SK-N-SH (cell line): Measurements from ENCODE around the gene TUFM. TPM values are rescaled to one million over a fixed set of nuclear protein-coding genes. Genes with fewer than 3 reads are reported as not detected.
"Not testable (repeated sequence)": the region's sequence is repeated elsewhere in the genome, so short reads cannot be mapped to it uniquely, and the experiment has no call there.

Experiments
- CTCF ChIA-PET: fragments of 300-600, 350-600 bp; formaldehyde crosslinking; extraction: SDS; loops from one replicate; lab custom pipeline; 2021; lab: Yijun Ruan, JAX
- POLR2A ChIA-PET: fragments of 350-600 bp; sonication (Branson Sonifier 250); formaldehyde crosslinking; extraction: SDS; loops from one replicate; lab custom pipeline; 2020; ENCODE audit warnings: antibody characterized with exemption, inconsistent platforms; lab: Yijun Ruan, JAX
- DNase-seq: peaks from one replicate; pipeline ENCODE4 v3.0.0; 2012
- H2AFZ ChIP-seq: fragments of 200-600 bp; sonication (generic); 2 replicates; pipeline ENCODE4 v1.8.1; 2016; ENCODE audit warnings: antibody characterized with exemption, mild to moderate bottlenecking, low read depth
- H3F3A ChIP-seq: fragments of 200-600 bp; sonication (generic); replicated peaks from 2 replicates; pipeline ENCODE3; 2016; ENCODE audit warnings: antibody characterized with exemption, mild to moderate bottlenecking; ENCODE audit not compliant: insufficient read depth
- H3K27ac ChIP-seq, 2 experiments: fragments of 200-500 bp in 1 of 2; fragments of 200-600 bp in 1 of 2; sonication (Bioruptor generic) in 1 of 2; sonication (generic), shearing (Covaris generic) in 1 of 2; 2 replicates each; pipeline versions ENCODE4 v1.5.1 to v1.6.1; 2014 to 2016; ENCODE audit warnings: low read depth in 2 of 2, inconsistent platforms in 1 of 2, low read length in 1 of 2, mild to moderate bottlenecking in 1 of 2, mixed read lengths in 1 of 2
- H3K27me3 ChIP-seq: fragments of 200-600 bp; sonication (generic), shearing (Covaris generic); 2 replicates; pipeline ENCODE4 v1.6.1; 2016; ENCODE audit warnings: mixed run types; ENCODE audit not compliant: insufficient read depth
- H3K36me3 ChIP-seq, 2 experiments: fragments of 200-500 bp in 1 of 2; fragments of 200-600 bp in 1 of 2; sonication (Bioruptor generic) in 1 of 2; sonication (generic) in 1 of 2; replicated peaks in 1 of 2; 2 replicates each; pipeline versions ENCODE3 to v1.5.1; 2014 to 2016; ENCODE audit warnings: low read length in 1 of 2, mild to moderate bottlenecking in 1 of 2; ENCODE audit not compliant: insufficient read depth in 2 of 2, control insufficient read depth in 1 of 2
- H3K4me1 ChIP-seq, 2 experiments: fragments of 200-500 bp in 1 of 2; fragments of 200-600 bp in 1 of 2; sonication (Bioruptor generic) in 1 of 2; sonication (generic), shearing (Covaris generic) in 1 of 2; 2 replicates each; pipeline versions ENCODE4 v1.5.1 to v1.6.1; 2014 to 2016; ENCODE audit warnings: low read depth in 1 of 2, low read length in 1 of 2, mixed run types in 1 of 2; ENCODE audit not compliant: insufficient read depth in 2 of 2, control insufficient read depth in 1 of 2
- H3K4me2 ChIP-seq: fragments of 200-600 bp; sonication (generic), shearing (Covaris generic); 2 replicates; pipeline ENCODE4 v1.6.1; 2017; ENCODE audit warnings: mixed run types
- H3K4me3 ChIP-seq, 2 experiments: fragments of 200-500 bp in 1 of 2; fragments of 200-600 bp in 1 of 2; sonication (Bioruptor generic) in 1 of 2; sonication (generic), shearing (Covaris generic) in 1 of 2; 2 replicates each; pipeline versions ENCODE4 v1.5.1 to v1.8.1; 2014 to 2016; ENCODE audit warnings: low read depth in 2 of 2, inconsistent platforms in 1 of 2, low read length in 1 of 2, mild to moderate bottlenecking in 1 of 2, mixed read lengths in 1 of 2, moderate library complexity in 1 of 2
- H3K79me2 ChIP-seq: fragments of 200-600 bp; sonication (generic); 2 replicates; pipeline ENCODE4 v1.8.1; 2017; ENCODE audit warnings: mild to moderate bottlenecking; ENCODE audit not compliant: insufficient read depth
- H3K9ac ChIP-seq: fragments of 200-600 bp; sonication (generic); 2 replicates; pipeline ENCODE4 v1.6.1; 2017; ENCODE audit warnings: mixed run types
- H3K9me2 ChIP-seq: fragments of 200-600 bp; sonication (generic); 2 replicates; pipeline ENCODE4 v1.6.1; 2017; ENCODE audit warnings: mixed run types
- H3K9me3 ChIP-seq: fragments of 200-600 bp; sonication (generic); 2 replicates; pipeline ENCODE4 v1.6.1; 2017; ENCODE audit warnings: mixed run types, mild to moderate bottlenecking, moderate library complexity
- H4K20me1 ChIP-seq: fragments of 200-600 bp; sonication (generic); 2 replicates; pipeline ENCODE4 v1.6.1; 2017; ENCODE audit warnings: mild to moderate bottlenecking, mixed run types; ENCODE audit not compliant: insufficient read depth
- CHD2 ChIP-seq: fragments of 150-350 bp; IDR thresholded peaks from 2 replicates; pipeline ENCODE4 v1.6.1; 2018; ENCODE audit warnings: low read length; ENCODE audit not compliant: partially characterized antibody
- GABPA ChIP-seq: IDR thresholded peaks from 2 replicates; pipeline ENCODE4 v1.4.0; 2012; ENCODE audit warnings: low read depth, mild to moderate bottlenecking
- GATA2 ChIP-seq: sonication (generic); formaldehyde crosslinking; IDR thresholded peaks from 2 replicates; pipeline ENCODE4 v1.5.0; 2020; ENCODE audit warnings: mild to moderate bottlenecking, missing genetic modification reagents
- IRF3 ChIP-seq: fragments of 150-350 bp; IDR thresholded peaks from 2 replicates; pipeline ENCODE4 v1.6.1; 2016; ENCODE audit warnings: mild to moderate bottlenecking, low read depth, low read length
- MAX ChIP-seq: IDR thresholded peaks from 2 replicates; pipeline ENCODE4 v1.4.0; 2012; ENCODE audit warnings: low read depth
- NFIC ChIP-seq: IDR thresholded peaks from 2 replicates; pipeline ENCODE4 v1.4.0; 2012; ENCODE audit warnings: borderline replicate concordance
- NRF1 ChIP-seq: IDR thresholded peaks from 2 replicates; pipeline ENCODE4 v1.6.1; 2012; ENCODE audit warnings: low read depth, mild to moderate bottlenecking, low read length
- PBX3 ChIP-seq: IDR thresholded peaks from 2 replicates; pipeline ENCODE4; 2012
- POLR2AphosphoS5 ChIP-seq: IDR thresholded peaks from 2 replicates; pipeline ENCODE4 v1.6.1; 2012; ENCODE audit warnings: low read depth, low read length
- RAD21 ChIP-seq: IDR thresholded peaks from 2 replicates; pipeline ENCODE4 v1.6.1; 2012; ENCODE audit warnings: mild to moderate bottlenecking, low read length
- SMC3 ChIP-seq: IDR thresholded peaks from 2 replicates; pipeline ENCODE4 v1.6.1; 2012; ENCODE audit warnings: low read depth, low read length, improper control_type of control experiment
- TAF1 ChIP-seq: IDR thresholded peaks from 2 replicates; pipeline ENCODE4 v1.6.1; 2012; ENCODE audit warnings: low read depth, mild to moderate bottlenecking, low read length, moderate library complexity, borderline replicate concordance
- TCF12 ChIP-seq: IDR thresholded peaks from 2 replicates; pipeline ENCODE4 v1.4.0; 2012
- USF2 ChIP-seq: fragments of 150-350 bp; IDR thresholded peaks from 2 replicates; pipeline ENCODE4 v1.6.1; 2017; ENCODE audit warnings: antibody characterized with exemption, low read length, low read depth, borderline replicate concordance
- WGBS: methylation state at CpG from one replicate; pipeline ENCODE4 v1.1.6; 2017; ENCODE audit warnings: low lambda C conversion rate; 5-methylcytosine and 5-hydroxymethylcytosine counted together
- polyA plus RNA-seq, 3 experiments: library from polyadenylated mRNA; depleted of rRNA; stranded (reverse); fragments of >200 nt; gene quantifications; 2 replicates each; pipeline ENCODE4 v1.2.3, GENCODE V29; 2012
- TF ChIP-seq, protein P1 (sequence below): fragments of 200-600 bp; sonication (generic); IDR thresholded peaks from 2 replicates; pipeline ENCODE4 v1.6.1; 2017; ENCODE audit warnings: antibody characterized with exemption, mild to moderate bottlenecking, moderate library complexity

The TUFM gene
- polyA plus RNA-seq, 1 of the 3 experiments (the other 2 are of a cell fraction), result 358 TPM

DNA sequence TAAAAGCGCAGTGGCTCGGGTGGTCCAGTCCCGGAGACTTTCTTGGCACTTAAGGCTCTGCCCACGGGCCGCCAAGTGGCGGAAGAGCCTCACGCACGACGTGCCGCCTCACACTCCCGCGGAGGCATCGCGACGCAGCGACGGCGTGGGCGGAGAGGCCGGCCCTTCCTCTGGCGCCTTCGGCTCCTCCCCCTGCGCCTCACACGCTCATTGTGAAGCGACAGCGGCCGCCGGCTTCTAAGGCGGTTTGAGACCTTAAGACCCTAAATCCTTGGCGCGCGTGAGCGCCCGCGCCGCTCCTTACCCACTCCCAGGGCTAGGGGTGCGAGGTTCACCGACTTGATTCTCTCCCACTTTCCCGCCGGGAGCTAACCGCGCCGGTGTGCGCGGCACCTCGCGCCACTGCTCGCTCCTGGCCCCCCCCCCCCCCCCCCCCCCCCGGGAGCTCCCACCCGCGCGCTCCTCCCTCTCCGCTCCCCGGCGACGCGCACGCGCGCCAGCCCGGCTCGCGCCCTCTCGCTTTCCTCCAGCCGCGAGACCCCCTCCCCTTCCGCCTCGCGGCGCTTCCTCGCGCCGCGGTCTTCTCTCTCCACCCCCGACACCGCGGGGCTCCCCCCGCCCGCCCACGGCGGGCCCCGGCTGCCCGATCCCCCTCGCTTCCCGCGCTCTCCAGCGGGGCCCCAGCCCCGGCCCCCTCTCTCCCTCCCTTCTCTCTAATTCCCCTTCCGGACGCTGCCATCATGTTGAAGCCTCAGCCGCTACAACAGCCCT lies 23.4 kb downstream of the TUFM start, which contains the start of gene ATXN2L (continued):
- peak; percentile 37; the same call in 1 of the 2 replicates for TF ChIP-seq GATA2 (CRISPR knock-in tag)
- peak; percentile 16; the same call in 1 of the 2 replicates for TF ChIP-seq SMC3
- TF ChIP-seq PBX3, result peak; percentile 89
- TF ChIP-seq TAF1, result peak; percentile 96
- TF ChIP-seq, protein P1, sequence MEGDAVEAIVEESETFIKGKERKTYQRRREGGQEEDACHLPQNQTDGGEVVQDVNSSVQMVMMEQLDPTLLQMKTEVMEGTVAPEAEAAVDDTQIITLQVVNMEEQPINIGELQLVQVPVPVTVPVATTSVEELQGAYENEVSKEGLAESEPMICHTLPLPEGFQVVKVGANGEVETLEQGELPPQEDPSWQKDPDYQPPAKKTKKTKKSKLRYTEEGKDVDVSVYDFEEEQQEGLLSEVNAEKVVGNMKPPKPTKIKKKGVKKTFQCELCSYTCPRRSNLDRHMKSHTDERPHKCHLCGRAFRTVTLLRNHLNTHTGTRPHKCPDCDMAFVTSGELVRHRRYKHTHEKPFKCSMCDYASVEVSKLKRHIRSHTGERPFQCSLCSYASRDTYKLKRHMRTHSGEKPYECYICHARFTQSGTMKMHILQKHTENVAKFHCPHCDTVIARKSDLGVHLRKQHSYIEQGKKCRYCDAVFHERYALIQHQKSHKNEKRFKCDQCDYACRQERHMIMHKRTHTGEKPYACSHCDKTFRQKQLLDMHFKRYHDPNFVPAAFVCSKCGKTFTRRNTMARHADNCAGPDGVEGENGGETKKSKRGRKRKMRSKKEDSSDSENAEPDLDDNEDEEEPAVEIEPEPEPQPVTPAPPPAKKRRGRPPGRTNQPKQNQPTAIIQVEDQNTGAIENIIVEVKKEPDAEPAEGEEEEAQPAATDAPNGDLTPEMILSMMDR, result no peak
- peak; percentile 93 for TF ChIP-seq POLR2AphosphoS5
- TF ChIP-seq MAX, result peak; percentile 90
- TF ChIP-seq TCF12, result 0 out of 2 replicates have a peak, but pooled peaks have one; percentile 30
- peak; percentile 67 for TF ChIP-seq NRF1
- peak; percentile 41; the same call in 1 of the 2 replicates for TF ChIP-seq GABPA

DNA sequence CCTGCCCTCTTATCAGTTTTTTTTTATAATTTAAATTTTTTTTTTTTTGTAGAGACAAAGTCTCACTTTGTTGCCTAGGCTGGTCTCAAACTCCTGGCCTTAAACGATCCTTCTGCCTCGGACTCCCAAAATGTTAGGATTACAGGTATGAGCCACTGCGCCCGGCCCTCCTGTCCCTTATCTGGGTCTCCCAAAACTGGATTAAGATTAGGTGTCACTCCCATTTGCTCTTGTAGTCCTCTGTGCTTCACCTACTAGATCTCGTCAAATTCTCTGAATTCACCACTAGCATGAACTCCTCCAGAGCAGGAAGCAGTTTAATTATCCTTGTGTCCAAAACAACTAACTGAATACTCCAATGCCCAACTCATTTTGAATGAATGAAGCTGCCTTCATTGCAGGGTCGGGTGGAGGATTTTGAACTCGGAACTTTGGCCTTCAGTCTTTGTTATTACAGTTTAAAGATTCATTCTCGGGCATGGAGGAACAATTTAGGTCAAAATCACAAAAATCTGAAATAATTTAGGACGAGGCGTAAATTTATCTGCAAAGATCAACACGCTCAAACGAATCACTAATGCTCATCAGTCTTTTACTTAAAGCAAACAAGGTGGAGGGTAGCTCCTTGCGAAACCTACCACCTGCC lies 24.2 kb downstream of the TUFM start:
- no peaks in the 10 kb centered on the region for H3K27me3 ChIP-seq
- H3F3A ChIP-seq, result peaks cover 5% of the 10 kb centered on the region
- peak overlapping the region; percentile 81 to 90 for H3K4me3 ChIP-seq
- peaks cover 9 to 13% of the 10 kb centered on the region in 2 experiments; a peak in 3 of 4 replicates for H3K4me1 ChIP-seq
- peak overlapping the region; percentile 83 for H2AFZ ChIP-seq
- H3K9ac ChIP-seq, result peak overlapping the region; percentile 99
- ChIA-PET POLR2A (interaction anchor here (0.7 to 3.8 kb wide), 9 partner anchors 10 to 1077 kb away, joined by 3 to 25 read pairs (median 4); partner anchors contain the start of genes NFATC2IP, SBK1, SEZ6L2 and SH2B1), CTCF (interaction anchor here (1.1 to 2.7 kb wide), 4 partner anchors 9 to 152 kb away, joined by 3 to 12 read pairs (median 4); partner anchors contain the start of gene SH2B1)
- no peak for DNase-seq
- no peaks in the 10 kb centered on the region for H3K9me3 ChIP-seq
- 27% methylated on average over 13 of the region's 13 CpGs for WGBS
- peaks cover 57% of the 10 kb centered on the region for H3K79me2 ChIP-seq
- peaks cover 19 to 29% of the 10 kb centered on the region in 2 experiments for H3K36me3 ChIP-seq
- no peaks in the 10 kb centered on the region for H3K9me2 ChIP-seq
- H3K4me2 ChIP-seq, result peak overlapping the region; percentile 85
- peak overlapping the region; percentile 91 to 95; a peak in 3 of 4 replicates for H3K27ac ChIP-seq
- TF ChIP-seq NRF1, result no peak
- no peak for TF ChIP-seq USF2
- TF ChIP-seq CHD2, result no peak
- TF ChIP-seq IRF3, result no peak
- TF ChIP-seq NFIC, result no peak
- TF ChIP-seq RAD21, result no peak
- H4K20me1 ChIP-seq, result peaks cover 26% of the 10 kb centered on the region

DNA sequence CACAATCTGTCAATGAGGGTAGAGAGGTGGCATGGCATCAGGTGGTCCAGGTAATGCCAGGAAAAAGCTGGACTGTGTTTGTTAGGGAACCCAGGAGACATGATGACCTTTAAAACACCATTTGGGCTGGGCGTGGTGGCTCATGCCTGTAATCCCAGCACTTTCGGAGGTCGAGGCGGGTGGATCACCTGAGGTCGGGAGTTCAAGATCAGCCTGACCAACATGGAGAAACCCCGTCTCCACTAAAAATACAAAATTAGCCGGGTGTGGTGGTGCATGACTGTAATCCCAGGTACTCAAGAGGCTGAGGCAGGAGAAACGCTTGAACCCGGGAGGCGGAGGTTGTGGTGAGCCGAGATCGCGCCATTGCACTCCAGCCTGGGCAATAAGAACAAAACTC lies 25.6 kb downstream of the TUFM start:
- ChIA-PET POLR2A (interaction anchor here (1.3 to 3.8 kb wide), 2 partner anchors 26 to 42 kb away, joined by 3 to 25 read pairs; partner anchors contain the start of gene TUFM), CTCF (interaction anchor here (1.2 to 1.7 kb wide), 2 partner anchors 8 to 153 kb away, joined by 3 to 5 read pairs; no protein-coding TSS in a partner anchor)
- H3F3A ChIP-seq, H3K9me2 ChIP-seq, H3K27ac ChIP-seq, H2AFZ ChIP-seq, DNase-seq, H3K4me1 ChIP-seq, H3K9me3 ChIP-seq, H3K27me3 ChIP-seq, H3K9ac ChIP-seq, H3K4me3 ChIP-seq, H3K4me2 ChIP-seq: not testable (repeated sequence)
- 96% methylated on average over 13 of the region's 13 CpGs for WGBS
- peaks cover 12% of the 10 kb centered on the region for H4K20me1 ChIP-seq
- H3K36me3 ChIP-seq, result peaks cover 5 to 15% of the 10 kb centered on the region in 2 experiments
- peaks cover 43% of the 10 kb centered on the region for H3K79me2 ChIP-seq
